Adrenal gland (tissue), 12 donors: ENCODE results near the gene ASPDH. TPM values are rescaled to one million over a fixed set of nuclear protein-coding genes. Genes with fewer than 3 reads are reported as not detected.

ENCODE experiments used
- DNase-seq, 7 donors: peaks; one replicate each; pipeline ENCODE4 v3.0.0-alpha.2; 2019 to 2020
- H3K27ac ChIP-seq, 5 donors: fragments of 200-600 bp; sonication (generic) in 4 of 5; 1 replicate in 3 of 5; 2 replicates in 2 of 5; pipeline versions ENCODE4 v1.5.1 to v1.8.0; 2016 to 2020; ENCODE audit warnings: mild to moderate bottlenecking in 1 of 5
- H3K27me3 ChIP-seq: fragments of 200-600 bp; 2 replicates; pipeline ENCODE4 v1.8.0; 2021
- H3K36me3 ChIP-seq, 2 donors: fragments of 200-600 bp; replicated peaks in 1 of 2; 1 replicate in 1 of 2; 2 replicates in 1 of 2; pipeline versions ENCODE4 v1.5.1 to v1.8.0; 2018 to 2022
- H3K4me1 ChIP-seq, 2 donors: fragments of 200-600 bp; replicated peaks in 1 of 2; 1 replicate in 1 of 2; 2 replicates in 1 of 2; pipeline versions ENCODE4 v1.5.1 to v1.8.0; 2018 to 2021
- H3K4me3 ChIP-seq, 4 donors: fragments of 200-600 bp; sonication (generic) in 3 of 4; one replicate each; pipeline ENCODE4 v1.5.1; 2016 to 2018
- H3K9me3 ChIP-seq, 3 donors: fragments of 200-600 bp; sonication (generic) in 1 of 3; replicated peaks in 1 of 3; 1 replicate in 2 of 3; 2 replicates in 1 of 3; pipeline versions ENCODE4 v1.5.1 to v1.8.0; 2016 to 2021
- CTCF ChIP-seq, 6 experiments: fragments of 450-650 bp in 4 of 6; fragments of 200-600 bp in 2 of 6; sonication (generic) in 1 of 6; IDR thresholded peaks; 1 replicate in 5 of 6; 2 replicates in 1 of 6; pipeline versions ENCODE4 v1.5.1 to v1.8.0; 2016 to 2021; ENCODE audit warnings: antibody characterized with exemption in 6 of 6, mild to moderate bottlenecking in 2 of 6, moderate library complexity in 1 of 6
- POLR2A ChIP-seq, 2 donors: fragments of 450-650 bp; IDR thresholded peaks; one replicate each; pipeline ENCODE4 v1.6.1; 2017; ENCODE audit warnings: antibody characterized with exemption in 2 of 2, mild to moderate bottlenecking in 2 of 2, moderate library complexity in 1 of 2
- WGBS, 4 donors: extraction: QIAGEN DNeasy Blood & Tissue Kit in 2 of 4; methylation state at CpG; one replicate each; pipeline versions ENCODE4 v1.1.5 to v1.1.7; 2013 to 2017; 5-methylcytosine and 5-hydroxymethylcytosine counted together
- intact Hi-C, 2 donors: fragments of 100-400 bp; cut with DNase I; formaldehyde crosslinking; loops; one replicate each; pipeline versions ENCODE4 v1.14.1 to v1.15.0; 2022 to 2023
- polyA plus RNA-seq, 3 donors: library from polyadenylated mRNA; stranded (reverse); fragments of 200-250 nt in 2 of 3; fragments of 350-450 nt in 1 of 3; fragmentation: Illumina TruSeq in 1 of 3; extraction: RNeasy Lipid Tissue Mini Kit (QIAGEN cat#74804) in 1 of 3; gene quantifications; one replicate each; pipeline ENCODE4 v1.2.3, GENCODE V29; 2013 to 2014
- total RNA-seq, 9 donors: library from RNA; depleted of rRNA in 4 of 9; stranded (reverse); fragments of >200 nt in 4 of 9; fragments of 120-200 nt in 1 of 9; fragmentation: NEBNext Ultra II Directional in 1 of 9; extraction: Animal tissue kit (Norgen Biotek cat#: 25700) in 1 of 9; gene quantifications; one replicate each; pipeline versions ENCODE4 v1.1.0 to v1.2.4, GENCODE V29; 2013 to 2023
- donor health status: healthy with polysubstance abuse.
- donor health status: Bipolar disorder and iron deficiency.
- donor health status: DM: yes; HTN: yes; CAD: no.
- donor health status: DM: no; HTN: no; CAD: no.
- donor health status: DM: no; HTN: no; CAD: no.
- donor health status: DM: yes; HTN: yes; CAD: no.

The ASPDH gene
- total and polyA plus RNA-seq, 12 donors, result 0.38 to 30.5 (median 1.7) TPM; not detected in 4

GRCh38 chr19:50552540-50552939 is 38.8 kb upstream of the ASPDH start:
- Histone ChIP-seq H3K27me3 (peaks cover 17% of the 10 kb centered on the region), H3K4me1 (peaks cover 0 to 10% of the 10 kb centered on the region in 2 donors), H3K36me3 (no peaks in the 10 kb centered on the region), H3K27ac (no peak overlapping the region), H3K4me3 (no peak overlapping the region), H3K9me3 (no peaks in the 10 kb centered on the region)
- 69 to 82% (median 79%) methylated on average over 15 of the region's 15 CpGs for WGBS, 4 donors
- no peak for DNase-seq
- TF ChIP-seq POLR2A (IDR thresholded peaks at IDR 0.05), result no peak
- no peak for TF ChIP-seq CTCF (IDR thresholded peaks at IDR 0.05)
- intact Hi-C loops, result no loop called here

GRCh38 chr19:50551715-50552187 is 38.0 kb upstream of the ASPDH start:
- no peak for TF ChIP-seq POLR2A (IDR thresholded peaks at IDR 0.05)
- TF ChIP-seq CTCF (IDR thresholded peaks at IDR 0.05), result no peak
- Histone ChIP-seq H3K27ac (peak overlapping the region in 1 of 5 donors; percentile 26), H3K36me3 (no peaks in the 10 kb centered on the region), H3K9me3 (no peaks in the 10 kb centered on the region), H3K27me3 (peaks cover 10% of the 10 kb centered on the region), H3K4me1 (peaks cover 0 to 10% of the 10 kb centered on the region in 2 donors), H3K4me3 (no peak overlapping the region)
- intact Hi-C loops, result no loop called here
- 1 to 5% (median 2%) methylated on average over 11 to 22 of the region's 22 CpGs for WGBS, 4 donors
- DNase-seq, result no peak

- intact Hi-C loops, result no loop called here
- Histone ChIP-seq H3K4me3 (no peak overlapping the region), H3K36me3 (no peaks in the 10 kb centered on the region), H3K4me1 (peaks cover 0 to 5% of the 10 kb centered on the region in 2 donors), H3K27me3 (peaks cover 4% of the 10 kb centered on the region), H3K9me3 (no peaks in the 10 kb centered on the region), H3K27ac (peak overlapping the region in 1 of 5 donors; percentile 26)
- WGBS, 4 donors, result 6 to 11% (median 7%) methylated on average over 11 to 30 of the region's 32 CpGs
- no peak for TF ChIP-seq CTCF (IDR thresholded peaks at IDR 0.05)
- TF ChIP-seq POLR2A (IDR thresholded peaks at IDR 0.05), result no peak
- no peak for DNase-seq
These were observed 37.5 kb upstream of the ASPDH start for GRCh38 chr19:50551034-50551714.

- DNase-seq, result no peak
- WGBS, 4 donors, result 37 to 49% (median 43%) methylated on average over 5 to 8 of the region's 8 CpGs
- peaks cover 4% of the 10 kb centered on the region for H3K27me3 ChIP-seq
- intact Hi-C loops, result no loop called here
- TF ChIP-seq POLR2A (IDR thresholded peaks at IDR 0.05) (no peak), CTCF (IDR thresholded peaks at IDR 0.05) (no peak)
- H3K36me3 ChIP-seq, result no peaks in the 10 kb centered on the region
- no peak overlapping the region for H3K4me3 ChIP-seq
- no peaks in the 10 kb centered on the region for H3K9me3 ChIP-seq
- no peaks in the 10 kb centered on the region for H3K4me1 ChIP-seq
- H3K27ac ChIP-seq, result peak overlapping the region in 1 of 5 donors; percentile 26
These were observed 36.9 kb upstream of the ASPDH start for GRCh38 chr19:50550594-50550966.
